ENCODE measurements around the gene PTH1R.

The PTH1R gene

DNA sequence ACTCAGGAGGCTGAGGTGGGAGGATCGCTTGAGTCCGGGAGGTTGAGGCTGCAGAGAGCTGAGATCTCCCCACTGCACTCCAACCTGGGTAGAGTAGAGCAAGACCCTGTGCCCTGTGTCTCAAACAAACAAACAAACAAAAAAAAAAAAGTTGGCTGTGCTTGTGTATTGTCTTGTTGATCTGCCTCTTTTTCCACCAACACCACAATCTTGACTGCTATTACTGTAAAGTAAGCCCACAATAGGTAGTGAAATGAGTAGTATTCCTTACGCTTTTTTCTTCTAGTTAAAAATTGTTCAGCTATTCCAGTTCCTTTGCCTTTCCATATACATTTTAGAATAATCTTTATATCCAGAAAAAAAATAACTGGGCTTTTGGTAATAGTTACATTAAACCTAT lies 35.5 kb downstream of the PTH1R start:
- TF ChIP-seq YY1 (IDR thresholded peaks at IDR 0.05; ENCODE audit: insufficient read depth, insufficient read length), result no peak
- no peak for TF ChIP-seq SUZ12 (IDR thresholded peaks at IDR 0.05; ENCODE audit: extremely low read depth, insufficient read depth, insufficient read length)

GRCh38 chr3:46913644-46914043 lies 36.1 kb downstream of the PTH1R start:
- TF ChIP-seq ZNF274 (IDR thresholded peaks at IDR 0.05; ENCODE audit: low read depth, low read length) (no peak), YY1 (IDR thresholded peaks at IDR 0.05; ENCODE audit: insufficient read depth, insufficient read length) (no peak), SUZ12 (IDR thresholded peaks at IDR 0.05; ENCODE audit: extremely low read depth, insufficient read depth, insufficient read length) (no peak)
- Histone ChIP-seq H3K4me1 (ENCODE audit: insufficient read depth, insufficient read length) (peaks cover 11% of the 10 kb centered on the region), H3K4me3 (ENCODE audit: insufficient read length, low read depth) (no peak overlapping the region), H3K9ac (ENCODE audit: insufficient read length, low read depth) (no peak overlapping the region), H3K27me3 (ENCODE audit: insufficient read depth, insufficient read length) (no peaks in the 10 kb centered on the region), H3K36me3 (ENCODE audit: insufficient read depth, insufficient read length, low read length) (peaks cover 31% of the 10 kb centered on the region), H3K9me3 (ENCODE audit: insufficient read depth, low read length) (peaks cover 16% of the 10 kb centered on the region)
- DNase-seq (ENCODE audit: low read depth, low spot score), result no peak

More for the DNA sequence above, 35.5 kb downstream of the PTH1R start:
- no peaks in the 10 kb centered on the region for H3K27me3 ChIP-seq (ENCODE audit: insufficient read depth, insufficient read length)
- no peak for DNase-seq (ENCODE audit: low read depth, low spot score)
- H3K4me1 ChIP-seq (ENCODE audit: insufficient read depth, insufficient read length), result peaks cover 15% of the 10 kb centered on the region
- no peak overlapping the region for H3K9ac ChIP-seq (ENCODE audit: insufficient read length, low read depth)
- H3K36me3 ChIP-seq (ENCODE audit: insufficient read depth, insufficient read length, low read length), result peaks cover 24% of the 10 kb centered on the region
- H3K9me3 ChIP-seq (ENCODE audit: insufficient read depth, low read length), result peaks cover 9% of the 10 kb centered on the region
- H3K4me3 ChIP-seq (ENCODE audit: insufficient read length, low read depth), result no peak overlapping the region

DNA sequence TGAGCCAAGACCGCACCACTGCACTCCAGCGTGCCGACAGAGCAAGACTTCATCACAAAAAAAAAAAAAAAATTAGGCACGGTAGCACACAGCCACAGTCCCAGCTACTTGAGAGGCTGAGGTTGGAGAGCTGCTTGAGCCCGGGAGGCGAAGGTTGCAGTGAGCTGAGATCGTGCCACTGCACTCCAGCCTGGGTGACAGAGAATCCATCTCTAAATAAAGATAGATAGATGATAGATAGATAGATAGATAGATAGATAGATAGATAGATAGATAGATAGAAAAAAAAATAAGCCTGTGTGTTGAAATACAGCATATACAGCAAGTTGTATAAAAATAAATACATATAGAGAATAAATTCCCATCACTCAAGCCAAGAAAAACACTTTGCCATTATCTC lies 37.3 kb downstream of the PTH1R start:
- H3K4me3 ChIP-seq (ENCODE audit: insufficient read length, low read depth), result no peak overlapping the region
- TF ChIP-seq SUZ12 (IDR thresholded peaks at IDR 0.05; ENCODE audit: extremely low read depth, insufficient read depth, insufficient read length) (no peak), YY1 (IDR thresholded peaks at IDR 0.05; ENCODE audit: insufficient read depth, insufficient read length) (no peak), ZNF274 (IDR thresholded peaks at IDR 0.05; ENCODE audit: low read depth, low read length) (no peak)
- H3K9ac ChIP-seq (ENCODE audit: insufficient read length, low read depth), result no peak overlapping the region
- DNase-seq (ENCODE audit: low read depth, low spot score), result no peak
- H3K27me3 ChIP-seq (ENCODE audit: insufficient read depth, insufficient read length), result no peaks in the 10 kb centered on the region
- H3K4me1 ChIP-seq (ENCODE audit: insufficient read depth, insufficient read length), result peaks cover 3% of the 10 kb centered on the region
- H3K36me3 ChIP-seq (ENCODE audit: insufficient read depth, insufficient read length, low read length), result peaks cover 42% of the 10 kb centered on the region
- peaks cover 22% of the 10 kb centered on the region for H3K9me3 ChIP-seq (ENCODE audit: insufficient read depth, low read length)

GRCh38 chr3:46915297-46915822 lies 37.8 kb downstream of the PTH1R start:
- Histone ChIP-seq H3K9me3 (ENCODE audit: insufficient read depth, low read length) (peaks cover 22% of the 10 kb centered on the region), H3K27me3 (ENCODE audit: insufficient read depth, insufficient read length) (no peaks in the 10 kb centered on the region), H3K36me3 (ENCODE audit: insufficient read depth, insufficient read length, low read length) (peaks cover 48% of the 10 kb centered on the region), H3K4me1 (ENCODE audit: insufficient read depth, insufficient read length) (no peaks in the 10 kb centered on the region), H3K9ac (ENCODE audit: insufficient read length, low read depth) (no peak overlapping the region), H3K4me3 (ENCODE audit: insufficient read length, low read depth) (no peak overlapping the region)
- TF ChIP-seq YY1 (IDR thresholded peaks at IDR 0.05; ENCODE audit: insufficient read depth, insufficient read length) (no peak), SUZ12 (IDR thresholded peaks at IDR 0.05; ENCODE audit: extremely low read depth, insufficient read depth, insufficient read length) (no peak), ZNF274 (IDR thresholded peaks at IDR 0.05; ENCODE audit: low read depth, low read length) (no peak)
- no peak for DNase-seq (ENCODE audit: low read depth, low spot score)

- peaks cover 57% of the 10 kb centered on the region for H3K36me3 ChIP-seq (ENCODE audit: insufficient read depth, insufficient read length, low read length)
- no peaks in the 10 kb centered on the region for H3K4me1 ChIP-seq (ENCODE audit: insufficient read depth, insufficient read length)
- DNase-seq (ENCODE audit: low read depth, low spot score), result no peak
- H3K4me3 ChIP-seq (ENCODE audit: insufficient read length, low read depth), result no peak overlapping the region
- no peak overlapping the region for H3K9ac ChIP-seq (ENCODE audit: insufficient read length, low read depth)
- no peaks in the 10 kb centered on the region for H3K27me3 ChIP-seq (ENCODE audit: insufficient read depth, insufficient read length)
- no peak for TF ChIP-seq ZNF274 (IDR thresholded peaks at IDR 0.05; ENCODE audit: low read depth, low read length)
- TF ChIP-seq SUZ12 (IDR thresholded peaks at IDR 0.05; ENCODE audit: extremely low read depth, insufficient read depth, insufficient read length), result no peak
- TF ChIP-seq YY1 (IDR thresholded peaks at IDR 0.05; ENCODE audit: insufficient read depth, insufficient read length), result no peak
- H3K9me3 ChIP-seq (ENCODE audit: insufficient read depth, low read length), result peaks cover 22% of the 10 kb centered on the region
Observed at GRCh38 chr3:46916278-46916677, 38.8 kb downstream of the PTH1R start.

- H3K9me3 ChIP-seq (ENCODE audit: insufficient read depth, low read length), result peaks cover 22% of the 10 kb centered on the region
- TF ChIP-seq SUZ12 (IDR thresholded peaks at IDR 0.05; ENCODE audit: extremely low read depth, insufficient read depth, insufficient read length) (no peak), YY1 (IDR thresholded peaks at IDR 0.05; ENCODE audit: insufficient read depth, insufficient read length) (no peak), ZNF274 (IDR thresholded peaks at IDR 0.05; ENCODE audit: low read depth, low read length) (no peak)
- DNase-seq (ENCODE audit: low read depth, low spot score), result no peak
- no peaks in the 10 kb centered on the region for H3K4me1 ChIP-seq (ENCODE audit: insufficient read depth, insufficient read length)
- H3K4me3 ChIP-seq (ENCODE audit: insufficient read length, low read depth), result no peak overlapping the region
- H3K9ac ChIP-seq (ENCODE audit: insufficient read length, low read depth), result no peak overlapping the region
- H3K27me3 ChIP-seq (ENCODE audit: insufficient read depth, insufficient read length), result no peaks in the 10 kb centered on the region
- H3K36me3 ChIP-seq (ENCODE audit: insufficient read depth, insufficient read length, low read length), result peaks cover 62% of the 10 kb centered on the region
Observed at GRCh38 chr3:46916799-46917198, 39.3 kb downstream of the PTH1R start.

DNA sequence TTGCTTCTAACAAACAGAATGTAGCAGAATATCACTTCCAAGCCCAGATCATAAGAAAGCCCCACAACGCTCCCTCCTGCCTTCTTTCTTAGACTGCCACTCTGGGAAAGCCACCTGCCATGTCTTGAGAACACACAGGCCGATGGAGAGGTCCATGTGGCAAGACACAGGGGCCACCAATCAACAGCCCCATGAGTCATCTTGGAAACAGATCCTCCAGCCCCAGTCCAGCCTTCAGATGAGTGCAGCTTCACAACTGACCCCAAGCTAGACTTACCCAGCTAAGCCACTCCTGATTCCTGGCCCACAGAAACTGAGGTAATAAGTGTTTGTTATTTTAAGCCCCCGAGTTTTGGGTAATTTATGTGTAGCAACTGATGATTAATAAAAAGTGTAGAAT lies 39.7 kb downstream of the PTH1R start:
- Histone ChIP-seq H3K4me1 (ENCODE audit: insufficient read depth, insufficient read length) (no peaks in the 10 kb centered on the region), H3K9me3 (ENCODE audit: insufficient read depth, low read length) (peaks cover 22% of the 10 kb centered on the region), H3K4me3 (ENCODE audit: insufficient read length, low read depth) (no peak overlapping the region), H3K36me3 (ENCODE audit: insufficient read depth, insufficient read length, low read length) (peaks cover 67% of the 10 kb centered on the region), H3K27me3 (ENCODE audit: insufficient read depth, insufficient read length) (no peaks in the 10 kb centered on the region), H3K9ac (ENCODE audit: insufficient read length, low read depth) (no peak overlapping the region)
- no peak for TF ChIP-seq ZNF274 (IDR thresholded peaks at IDR 0.05; ENCODE audit: low read depth, low read length)
- no peak for TF ChIP-seq SUZ12 (IDR thresholded peaks at IDR 0.05; ENCODE audit: extremely low read depth, insufficient read depth, insufficient read length)
- no peak for TF ChIP-seq YY1 (IDR thresholded peaks at IDR 0.05; ENCODE audit: insufficient read depth, insufficient read length)
- no peak for DNase-seq (ENCODE audit: low read depth, low spot score)
